Omental fat pad (tissue), 4 donors: Measurements from ENCODE around the gene GPHN. TPM values are rescaled to one million over a fixed set of nuclear protein-coding genes. Genes with fewer than 3 reads are reported as not detected.
"Not testable (repeated sequence)": the region's sequence is repeated elsewhere in the genome, so short reads cannot be mapped to it uniquely, and the experiment has no call there.

Experiments
- ATAC-seq: fragments of 150-250 bp; one replicate; pipeline ENCODE4 v1.9.1; 2016; ENCODE audit warnings: mild to moderate bottlenecking, moderate library complexity; ENCODE audit not compliant: low FRiP score
- DNase-seq: peaks from one replicate; pipeline ENCODE4 v3.0.0-alpha.2; 2019; ENCODE audit warnings: low spot score
- total RNA-seq, 4 donors: library from RNA; depleted of rRNA; stranded (reverse); fragments of >200 nt; gene quantifications; one replicate each; pipeline ENCODE4 v1.1.0, GENCODE V29; 2016
- TF ChIP-seq, protein P1 (sequence below), 3 donors: fragments of 450-650 bp; IDR thresholded peaks; one replicate each; pipeline ENCODE4 v1.5.1; 2016 to 2017; ENCODE audit warnings: antibody characterized with exemption in 3 of 3, mild to moderate bottlenecking in 3 of 3, moderate library complexity in 2 of 3

Gene GPHN
- total RNA-seq, 4 donors from 2014 or later = 8.0 to 27.6 (median 18.7) TPM

GRCh38 chr14:66698503-66698902 lies 190.6 kb downstream of the GPHN start:
- ATAC-seq = no peak
- TF ChIP-seq, protein P1, sequence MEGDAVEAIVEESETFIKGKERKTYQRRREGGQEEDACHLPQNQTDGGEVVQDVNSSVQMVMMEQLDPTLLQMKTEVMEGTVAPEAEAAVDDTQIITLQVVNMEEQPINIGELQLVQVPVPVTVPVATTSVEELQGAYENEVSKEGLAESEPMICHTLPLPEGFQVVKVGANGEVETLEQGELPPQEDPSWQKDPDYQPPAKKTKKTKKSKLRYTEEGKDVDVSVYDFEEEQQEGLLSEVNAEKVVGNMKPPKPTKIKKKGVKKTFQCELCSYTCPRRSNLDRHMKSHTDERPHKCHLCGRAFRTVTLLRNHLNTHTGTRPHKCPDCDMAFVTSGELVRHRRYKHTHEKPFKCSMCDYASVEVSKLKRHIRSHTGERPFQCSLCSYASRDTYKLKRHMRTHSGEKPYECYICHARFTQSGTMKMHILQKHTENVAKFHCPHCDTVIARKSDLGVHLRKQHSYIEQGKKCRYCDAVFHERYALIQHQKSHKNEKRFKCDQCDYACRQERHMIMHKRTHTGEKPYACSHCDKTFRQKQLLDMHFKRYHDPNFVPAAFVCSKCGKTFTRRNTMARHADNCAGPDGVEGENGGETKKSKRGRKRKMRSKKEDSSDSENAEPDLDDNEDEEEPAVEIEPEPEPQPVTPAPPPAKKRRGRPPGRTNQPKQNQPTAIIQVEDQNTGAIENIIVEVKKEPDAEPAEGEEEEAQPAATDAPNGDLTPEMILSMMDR (IDR thresholded peaks at IDR 0.05) = no peak
- no peak for DNase-seq

GRCh38 chr14:66701813-66702212 lies 193.9 kb downstream of the GPHN start:
- ATAC-seq (no peak), DNase-seq (no peak)
- TF ChIP-seq, protein P1 (IDR thresholded peaks at IDR 0.05) = no peak

DNA sequence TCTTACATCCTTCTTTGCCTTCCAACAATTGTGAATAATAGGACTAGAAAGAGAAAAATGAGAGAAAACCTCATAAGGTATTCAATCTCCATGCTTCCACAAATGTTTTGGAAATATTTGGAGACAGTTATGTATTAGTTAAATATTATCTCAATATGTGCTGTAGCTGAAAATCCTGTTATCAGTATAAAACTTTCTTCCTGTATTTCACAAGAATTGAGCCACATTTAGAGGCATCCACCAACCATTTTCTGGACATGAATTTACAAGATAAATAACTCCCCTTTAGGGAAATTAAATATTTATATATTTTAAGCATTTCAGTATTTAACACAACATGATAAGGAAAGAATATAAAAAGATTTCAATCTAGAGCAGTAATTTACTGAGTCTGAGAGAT lies 200.3 kb downstream of the GPHN start:
- TF ChIP-seq, protein P1 (IDR thresholded peaks at IDR 0.05) = no peak
- ATAC-seq (no peak), DNase-seq (no peak)

GRCh38 chr14:66709291-66709690 lies 201.3 kb downstream of the GPHN start:
- ATAC-seq (no peak), DNase-seq (no peak)
- TF ChIP-seq, protein P1 (IDR thresholded peaks at IDR 0.05) = no peak

GRCh38 chr14:66714291-66714690 lies 206.3 kb downstream of the GPHN start:
- ATAC-seq, DNase-seq: not testable (repeated sequence)

GRCh38 chr14:66715313-66715712 lies 207.4 kb downstream of the GPHN start:
- not testable (repeated sequence) for ATAC-seq, DNase-seq

DNA sequence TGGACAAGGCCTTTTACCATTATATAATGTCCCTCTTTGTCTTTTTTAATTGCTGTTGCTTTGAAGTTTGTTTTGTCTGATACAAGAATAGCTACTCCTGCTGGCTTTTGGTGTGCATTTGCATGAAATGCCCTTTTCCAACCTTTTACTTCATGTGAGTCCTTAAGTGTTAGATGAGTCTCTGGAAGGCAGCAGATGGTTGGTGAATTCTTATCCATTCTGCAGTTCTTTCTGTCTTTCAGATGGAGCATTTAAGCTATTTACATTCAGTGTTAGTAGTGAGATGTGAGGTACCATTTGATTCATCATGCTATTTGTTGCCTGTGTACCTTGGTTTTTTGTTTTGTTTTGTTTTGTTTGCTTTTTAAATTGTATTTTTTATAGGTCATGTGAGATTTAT lies 208.3 kb downstream of the GPHN start:
- TF ChIP-seq, protein P1 (IDR thresholded peaks at IDR 0.05) = no peak
- no peak for ATAC-seq
- DNase-seq = no peak

DNA sequence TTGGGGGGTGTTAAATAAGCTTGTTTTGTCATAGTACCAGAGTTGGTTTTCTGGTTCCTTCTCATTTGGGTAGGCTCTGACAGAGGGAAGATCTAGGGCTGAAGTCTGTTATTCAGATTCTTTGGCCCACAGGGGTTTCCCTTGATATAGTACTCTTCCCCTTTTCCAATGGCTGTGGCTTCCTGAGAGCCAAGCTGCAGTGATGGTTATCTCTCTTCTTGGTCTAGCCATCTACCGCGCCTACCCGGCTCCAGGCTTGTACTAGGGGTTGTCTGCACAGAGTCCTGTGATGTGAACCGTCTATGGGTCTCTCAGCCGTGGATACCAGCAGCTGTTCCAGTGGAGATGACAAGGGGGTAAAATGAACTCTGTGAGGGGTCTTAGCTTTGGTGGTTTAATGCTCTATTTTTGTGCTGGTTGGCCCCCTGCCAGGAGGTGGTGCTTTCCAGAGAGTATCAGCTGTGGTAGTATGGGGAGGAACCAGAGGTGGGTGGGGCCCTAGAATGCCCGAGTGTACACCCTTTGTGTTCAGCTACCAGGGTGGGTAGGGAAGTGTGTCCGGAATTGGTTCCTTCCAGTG lies 209.7 kb downstream of the GPHN start:
- TF ChIP-seq, protein P1 (IDR thresholded peaks at IDR 0.05) = no peak
- DNase-seq (no peak), ATAC-seq (no peak)
